Hepatocyte (in vitro differentiated cells): ENCODE data around the gene MEF2C. TPM values are rescaled to one million over a fixed set of nuclear protein-coding genes. Genes with fewer than 3 reads are reported as not detected.
A peak's percentile ranks its signal among the peaks of the same experiment; 100 is the strongest.

Experiments used
- DNase-seq: peaks from one replicate; pipeline ENCODE4 v3.0.0-alpha.2; 2016; ENCODE audit warnings: low spot score
- H2AFZ ChIP-seq: fragments of 200-600 bp; sonication (generic); 2 replicates; pipeline ENCODE4 v1.6.0; 2016; ENCODE audit warnings: antibody characterized with exemption, mild to moderate bottlenecking
- H3K27ac ChIP-seq: fragments of 200-600 bp; sonication (generic); 2 replicates; pipeline ENCODE4 v1.5.1; 2016; ENCODE audit warnings: mild to moderate bottlenecking
- H3K27me3 ChIP-seq: fragments of 200-600 bp; sonication (generic); 2 replicates; pipeline ENCODE4 v1.6.1; 2016
- H3K36me3 ChIP-seq: fragments of 200-600 bp; sonication (generic); replicated peaks from 2 replicates; pipeline ENCODE4 v1.5.1; 2016; ENCODE audit warnings: low read depth; ENCODE audit not compliant: insufficient read depth
- H3K4me1 ChIP-seq: fragments of 200-600 bp; sonication (generic); 2 replicates; pipeline ENCODE4 v1.5.1; 2016; ENCODE audit warnings: mild to moderate bottlenecking, moderate library complexity; ENCODE audit not compliant: insufficient read depth
- H3K4me2 ChIP-seq: fragments of 200-600 bp; sonication (generic); 2 replicates; pipeline ENCODE4 v1.6.0; 2016
- H3K4me3 ChIP-seq: fragments of 200-600 bp; sonication (generic); 2 replicates; pipeline ENCODE4 v1.5.1; 2016; ENCODE audit warnings: mild to moderate bottlenecking
- H3K79me2 ChIP-seq: fragments of 200-600 bp; sonication (generic); 2 replicates; pipeline ENCODE4 v1.6.0; 2017; ENCODE audit warnings: mild to moderate bottlenecking
- H3K9me2 ChIP-seq: fragments of 200-600 bp; sonication (generic); replicated peaks from 2 replicates; pipeline ENCODE4 v1.6.0; 2017; ENCODE audit warnings: mild to moderate bottlenecking; ENCODE audit not compliant: insufficient read depth
- H3K9me3 ChIP-seq: fragments of 200-600 bp; sonication (generic); 2 replicates; pipeline ENCODE4 v1.5.1; 2016; ENCODE audit warnings: low read depth, mild to moderate bottlenecking
- H4K20me1 ChIP-seq: fragments of 200-600 bp; sonication (generic); 2 replicates; pipeline ENCODE4 v1.6.0; 2016; ENCODE audit warnings: mild to moderate bottlenecking; ENCODE audit not compliant: insufficient read depth, poor library complexity, severe bottlenecking
- CTCF ChIP-seq: fragments of 200-600 bp; sonication (generic); IDR thresholded peaks from 2 replicates; pipeline ENCODE4 v1.5.1; 2016; ENCODE audit warnings: antibody characterized with exemption, mild to moderate bottlenecking; ENCODE audit not compliant: poor library complexity
- EZH2 ChIP-seq: fragments of 200-600 bp; sonication (generic); IDR thresholded peaks from 2 replicates; pipeline ENCODE4 v1.6.1; 2016; ENCODE audit warnings: antibody characterized with exemption, mild to moderate bottlenecking, borderline replicate concordance
- EZH2phosphoT487 ChIP-seq: fragments of 200-600 bp; sonication (generic); IDR thresholded peaks from one replicate; pipeline ENCODE4 v1.6.1; 2018; ENCODE audit warnings: antibody characterized with exemption, mild to moderate bottlenecking, low read depth, moderate library complexity; ENCODE audit not compliant: unreplicated experiment, severe bottlenecking
- WGBS: methylation state at CpG from one replicate; pipeline ENCODE4 v1.1.6; 2016; ENCODE audit warnings: low lambda C conversion rate; ENCODE audit errors: missing lambda C conversion rate; 5-methylcytosine and 5-hydroxymethylcytosine counted together
- polyA plus RNA-seq: library from polyadenylated mRNA; unstranded; fragments of >200 nt; fragmentation: Nextera tagmentation; extraction: Ambion mirVana; gene quantifications from 2 replicates; pipeline ENCODE4 v1.2.1, GENCODE V29; 2016
- total RNA-seq: library from RNA; depleted of rRNA; stranded (reverse); fragments of >200 nt; gene quantifications from 2 replicates; pipeline ENCODE4 v1.2.3, GENCODE V29; 2014

MEF2C gene
- total and polyA plus RNA-seq, 2 experiments from 2014 or later, result 5.9 to 14.6 TPM

GRCh38 chr5:88724201-88724600 lies 158.8 kb downstream of the MEF2C start:
- no peaks in the 10 kb centered on the region for H3K36me3 ChIP-seq
- no peaks in the 10 kb centered on the region for H3K9me3 ChIP-seq
- no peaks in the 10 kb centered on the region for H3K9me2 ChIP-seq
- DNase-seq, result peak; percentile 20
- H3K79me2 ChIP-seq, result no peaks in the 10 kb centered on the region
- no peak overlapping the region for H2AFZ ChIP-seq
- H3K4me2 ChIP-seq, result no peak overlapping the region
- peaks cover under 1% of the 10 kb centered on the region for H3K27me3 ChIP-seq
- TF ChIP-seq EZH2phosphoT487 (no peak), CTCF (peak; percentile 55), EZH2 (no peak)
- no peaks in the 10 kb centered on the region for H4K20me1 ChIP-seq
- 37% methylated on average over 2 of the region's 2 CpGs for WGBS
- H3K27ac ChIP-seq, result no peak overlapping the region
- H3K4me3 ChIP-seq, result no peak overlapping the region
- no peaks in the 10 kb centered on the region for H3K4me1 ChIP-seq

GRCh38 chr5:88722546-88723073 lies 160.4 kb downstream of the MEF2C start:
- H3K9me2 ChIP-seq, result no peaks in the 10 kb centered on the region
- TF ChIP-seq EZH2, result no peak
- TF ChIP-seq EZH2phosphoT487, result no peak
- no peak for TF ChIP-seq CTCF
- no peaks in the 10 kb centered on the region for H3K36me3 ChIP-seq
- no peaks in the 10 kb centered on the region for H3K9me3 ChIP-seq
- H3K4me1 ChIP-seq, result no peaks in the 10 kb centered on the region
- H3K79me2 ChIP-seq, result no peaks in the 10 kb centered on the region
- no peak overlapping the region for H3K27ac ChIP-seq
- H3K4me3 ChIP-seq, result no peak overlapping the region
- no peak overlapping the region for H2AFZ ChIP-seq
- peaks cover 3% of the 10 kb centered on the region for H3K27me3 ChIP-seq
- WGBS, result 79% methylated on average over 20 of the region's 20 CpGs
- no peak overlapping the region for H3K4me2 ChIP-seq
- H4K20me1 ChIP-seq, result no peaks in the 10 kb centered on the region
- no peak for DNase-seq

GRCh38 chr5:88719434-88719833 lies 163.6 kb downstream of the MEF2C start:
- no peaks in the 10 kb centered on the region for H3K9me3 ChIP-seq
- H3K9me2 ChIP-seq, result no peaks in the 10 kb centered on the region
- DNase-seq, result no peak
- no peaks in the 10 kb centered on the region for H4K20me1 ChIP-seq
- no peak overlapping the region for H3K4me2 ChIP-seq
- H3K79me2 ChIP-seq, result no peaks in the 10 kb centered on the region
- H3K36me3 ChIP-seq, result no peaks in the 10 kb centered on the region
- H3K4me1 ChIP-seq, result no peaks in the 10 kb centered on the region
- 67% methylated on average over 3 of the region's 3 CpGs for WGBS
- H3K27me3 ChIP-seq, result peaks cover 3% of the 10 kb centered on the region
- TF ChIP-seq EZH2phosphoT487 (no peak), CTCF (no peak), EZH2 (no peak)
- H2AFZ ChIP-seq, result no peak overlapping the region
- no peak overlapping the region for H3K27ac ChIP-seq
- no peak overlapping the region for H3K4me3 ChIP-seq
